Keratinocyte (primary cell): ENCODE measurements around the gene PRM2.

Experiments
- EZH2 ChIP-seq: IDR thresholded peaks from one replicate; pipeline ENCODE4 v1.6.1; 2012; ENCODE audit warnings: inconsistent platforms, mild to moderate bottlenecking, low read length, moderate library complexity
- TF ChIP-seq, protein P1 (sequence below), 3 experiments: IDR thresholded peaks in 1 of 3; conservative IDR thresholded peaks in 1 of 3; optimal IDR thresholded peaks in 1 of 3; 2 replicates in 2 of 3; 3 replicates in 1 of 3; pipeline versions ENCODE3 to v1.5.1; 2011; ENCODE audit warnings: low read length in 3 of 3, mild to moderate bottlenecking in 3 of 3, moderate library complexity in 2 of 3, control low read depth in 1 of 3, inconsistent platforms in 1 of 3; ENCODE audit not compliant: insufficient read depth in 2 of 3; ENCODE audit errors: extremely low read depth in 1 of 3

DNA sequence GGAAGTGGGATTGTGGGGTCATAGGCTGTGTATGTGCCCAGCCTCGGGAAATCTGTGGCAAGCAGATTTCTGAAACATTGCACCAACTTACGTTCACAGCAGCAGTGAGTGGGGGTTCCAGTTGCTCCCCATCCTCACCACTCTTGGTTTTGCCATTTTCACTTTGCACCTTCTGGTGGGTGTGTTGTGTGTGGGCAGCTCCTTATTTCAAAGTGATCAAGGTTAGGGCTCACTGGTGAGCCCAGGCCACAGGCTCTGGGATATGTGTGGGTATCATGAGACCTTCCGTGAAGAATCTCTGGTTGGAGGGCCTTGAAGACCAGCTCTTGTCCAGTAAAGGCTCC, 34.3 kb upstream of the PRM2 start:
- TF ChIP-seq, protein P1, sequence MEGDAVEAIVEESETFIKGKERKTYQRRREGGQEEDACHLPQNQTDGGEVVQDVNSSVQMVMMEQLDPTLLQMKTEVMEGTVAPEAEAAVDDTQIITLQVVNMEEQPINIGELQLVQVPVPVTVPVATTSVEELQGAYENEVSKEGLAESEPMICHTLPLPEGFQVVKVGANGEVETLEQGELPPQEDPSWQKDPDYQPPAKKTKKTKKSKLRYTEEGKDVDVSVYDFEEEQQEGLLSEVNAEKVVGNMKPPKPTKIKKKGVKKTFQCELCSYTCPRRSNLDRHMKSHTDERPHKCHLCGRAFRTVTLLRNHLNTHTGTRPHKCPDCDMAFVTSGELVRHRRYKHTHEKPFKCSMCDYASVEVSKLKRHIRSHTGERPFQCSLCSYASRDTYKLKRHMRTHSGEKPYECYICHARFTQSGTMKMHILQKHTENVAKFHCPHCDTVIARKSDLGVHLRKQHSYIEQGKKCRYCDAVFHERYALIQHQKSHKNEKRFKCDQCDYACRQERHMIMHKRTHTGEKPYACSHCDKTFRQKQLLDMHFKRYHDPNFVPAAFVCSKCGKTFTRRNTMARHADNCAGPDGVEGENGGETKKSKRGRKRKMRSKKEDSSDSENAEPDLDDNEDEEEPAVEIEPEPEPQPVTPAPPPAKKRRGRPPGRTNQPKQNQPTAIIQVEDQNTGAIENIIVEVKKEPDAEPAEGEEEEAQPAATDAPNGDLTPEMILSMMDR (optimal IDR thresholded peaks at IDR 0.05 in 1 of 3, IDR thresholded peaks at IDR 0.05 in 1 of 3, conservative IDR thresholded peaks at IDR 0.05 in 1 of 3; ENCODE audit: extremely low read depth in 1 of 3, insufficient read depth in 2 of 3, low read length in 3 of 3) = no peak
- no peak for TF ChIP-seq EZH2
